Neural cell (in vitro differentiated cells): ENCODE data around the gene RAET1G. TPM values are rescaled to one million over a fixed set of nuclear protein-coding genes. Genes with fewer than 3 reads are reported as not detected.

Experiments used
- H2AFZ ChIP-seq: fragments of 200-600, 300-800 bp; sonication (generic), shearing (Covaris generic); 2 replicates; pipeline ENCODE4 v1.6.0; 2014; ENCODE audit warnings: low read depth, mild to moderate bottlenecking, antibody characterized with exemption, low read length, moderate library complexity
- H3F3A ChIP-seq: fragments of 200-600 bp; shearing (Covaris generic); 2 replicates; pipeline ENCODE4 v1.6.1; 2016; ENCODE audit warnings: mild to moderate bottlenecking, moderate library complexity, mixed read lengths, antibody characterized with exemption, low read length; ENCODE audit not compliant: insufficient read depth, poor library complexity, severe bottlenecking
- H3K27ac ChIP-seq: fragments of 200-600, 300-800 bp; sonication (generic), shearing (Covaris generic); 2 replicates; pipeline ENCODE4 v1.5.1; 2014; ENCODE audit warnings: mild to moderate bottlenecking, low read length, moderate library complexity
- H3K27me3 ChIP-seq: fragments of 300-800, 200-600 bp; sonication (generic), shearing (Covaris generic); 2 replicates; pipeline ENCODE4 v1.6.0; 2014; ENCODE audit warnings: mild to moderate bottlenecking, low read depth, low read length, moderate library complexity; ENCODE audit not compliant: insufficient read depth
- H3K36me3 ChIP-seq: fragments of 300-800, 200-600 bp; sonication (generic), shearing (Covaris generic); 2 replicates; pipeline ENCODE4 v1.5.1; 2014; ENCODE audit warnings: mild to moderate bottlenecking, antibody characterized with exemption, low read length, moderate library complexity; ENCODE audit not compliant: insufficient read depth
- H3K4me2 ChIP-seq: fragments of 300-800, 200-600 bp; sonication (generic), shearing (Covaris generic); 2 replicates; pipeline ENCODE4 v1.6.0; 2014; ENCODE audit warnings: mild to moderate bottlenecking, low read length
- H3K4me3 ChIP-seq: fragments of 300-800, 200-600 bp; sonication (generic), shearing (Covaris generic); 2 replicates; pipeline ENCODE4 v1.5.1; 2014; ENCODE audit warnings: mild to moderate bottlenecking, low read length, moderate library complexity
- H3K79me2 ChIP-seq: fragments of 200-600 bp; shearing (Covaris generic); replicated peaks from 2 replicates; pipeline ENCODE4 v1.6.0; 2014; ENCODE audit warnings: mild to moderate bottlenecking, low read length, moderate library complexity; ENCODE audit not compliant: insufficient read depth
- H3K9ac ChIP-seq: fragments of 300-800, 200-600 bp; sonication (generic), shearing (Covaris generic); 2 replicates; pipeline ENCODE4 v1.6.1; 2016; ENCODE audit warnings: mild to moderate bottlenecking, low read length, mixed read lengths
- H3K9me2 ChIP-seq: fragments of 200-600 bp; shearing (Covaris generic); 2 replicates; pipeline ENCODE4 v1.6.1; 2016; ENCODE audit warnings: mild to moderate bottlenecking, low read length, mixed read lengths; ENCODE audit not compliant: insufficient read depth
- H3K9me3 ChIP-seq: fragments of 200-600, 300-800 bp; sonication (generic), shearing (Covaris generic); 2 replicates; pipeline ENCODE4 v1.6.1; 2016; ENCODE audit warnings: mild to moderate bottlenecking, mixed run types, low read length, moderate library complexity, mixed read lengths
- H4K20me1 ChIP-seq: fragments of 200-600 bp; shearing (Covaris generic); 2 replicates; pipeline ENCODE4 v1.6.1; 2016; ENCODE audit warnings: mild to moderate bottlenecking, mixed run types; ENCODE audit not compliant: insufficient read depth
- EP300 ChIP-seq: fragments of 450-650 bp; conservative IDR thresholded peaks from 2 replicates; pipeline ENCODE4 v1.6.1; 2014; ENCODE audit warnings: antibody characterized with exemption, mild to moderate bottlenecking, moderate library complexity; ENCODE audit not compliant: poor library complexity, severe bottlenecking
- EZH2 ChIP-seq: fragments of 200-600, 300-800 bp; shearing (Covaris generic), sonication (generic); IDR thresholded peaks from 2 replicates; pipeline ENCODE4 v1.6.1; 2014; ENCODE audit warnings: antibody characterized with exemption, low read length, borderline replicate concordance, mild to moderate bottlenecking; ENCODE audit not compliant: insufficient read depth, poor library complexity, severe bottlenecking
- MXI1 ChIP-seq: fragments of 450-650 bp; conservative IDR thresholded peaks from 2 replicates; pipeline ENCODE4 v1.6.1; 2014; ENCODE audit warnings: antibody characterized with exemption, mild to moderate bottlenecking; ENCODE audit not compliant: poor library complexity, severe bottlenecking
- POLR2AphosphoS5 ChIP-seq: IDR thresholded peaks from 2 replicates; pipeline ENCODE4 v1.6.1; 2012
- RAD21 ChIP-seq: fragments of 450-650 bp; conservative IDR thresholded peaks from 2 replicates; pipeline ENCODE4 v1.6.1; 2014; ENCODE audit warnings: antibody characterized with exemption, mild to moderate bottlenecking, moderate library complexity
- REST ChIP-seq: IDR thresholded peaks from 2 replicates; pipeline ENCODE4 v1.6.1; 2012; ENCODE audit warnings: borderline replicate concordance
- SMC3 ChIP-seq: fragments of 450-650 bp; conservative IDR thresholded peaks from 2 replicates; pipeline ENCODE4 v1.6.1; 2014; ENCODE audit warnings: antibody characterized with exemption, mild to moderate bottlenecking, moderate library complexity; ENCODE audit not compliant: poor library complexity
- TAF1 ChIP-seq: IDR thresholded peaks from 2 replicates; pipeline ENCODE4 v1.6.1; 2012; ENCODE audit warnings: low read depth
- polyA plus RNA-seq: library from polyadenylated mRNA; depleted of rRNA; stranded (reverse); fragments of >200 nt; gene quantifications from 2 replicates; pipeline ENCODE4 v1.2.3, GENCODE V29; 2014
- TF ChIP-seq, protein P1 (sequence below): fragments of 450-650 bp; IDR thresholded peaks from 2 replicates; pipeline ENCODE4 v1.5.1; 2014; ENCODE audit warnings: antibody characterized with exemption, mild to moderate bottlenecking, moderate library complexity; ENCODE audit not compliant: poor library complexity, severe bottlenecking

Gene RAET1G
- polyA plus RNA-seq, 1 donor from 2014 or later: not detected

GRCh38 chr6:149903938-149904611, 18.8 kb downstream of the RAET1G start:
- Histone ChIP-seq H3K36me3 (no peaks in the 10 kb centered on the region), H3K79me2 (no peaks in the 10 kb centered on the region), H3K27me3 (no peaks in the 10 kb centered on the region), H3K9ac (no peak overlapping the region), H3K4me3 (no peak overlapping the region), H3K4me2 (no peak overlapping the region), H3K27ac (no peak overlapping the region), H3K9me3 (no peaks in the 10 kb centered on the region), H4K20me1 (no peaks in the 10 kb centered on the region), H3K9me2 (no peaks in the 10 kb centered on the region), H2AFZ (no peak overlapping the region), H3F3A (no peaks in the 10 kb centered on the region)
- TF ChIP-seq, protein P1, sequence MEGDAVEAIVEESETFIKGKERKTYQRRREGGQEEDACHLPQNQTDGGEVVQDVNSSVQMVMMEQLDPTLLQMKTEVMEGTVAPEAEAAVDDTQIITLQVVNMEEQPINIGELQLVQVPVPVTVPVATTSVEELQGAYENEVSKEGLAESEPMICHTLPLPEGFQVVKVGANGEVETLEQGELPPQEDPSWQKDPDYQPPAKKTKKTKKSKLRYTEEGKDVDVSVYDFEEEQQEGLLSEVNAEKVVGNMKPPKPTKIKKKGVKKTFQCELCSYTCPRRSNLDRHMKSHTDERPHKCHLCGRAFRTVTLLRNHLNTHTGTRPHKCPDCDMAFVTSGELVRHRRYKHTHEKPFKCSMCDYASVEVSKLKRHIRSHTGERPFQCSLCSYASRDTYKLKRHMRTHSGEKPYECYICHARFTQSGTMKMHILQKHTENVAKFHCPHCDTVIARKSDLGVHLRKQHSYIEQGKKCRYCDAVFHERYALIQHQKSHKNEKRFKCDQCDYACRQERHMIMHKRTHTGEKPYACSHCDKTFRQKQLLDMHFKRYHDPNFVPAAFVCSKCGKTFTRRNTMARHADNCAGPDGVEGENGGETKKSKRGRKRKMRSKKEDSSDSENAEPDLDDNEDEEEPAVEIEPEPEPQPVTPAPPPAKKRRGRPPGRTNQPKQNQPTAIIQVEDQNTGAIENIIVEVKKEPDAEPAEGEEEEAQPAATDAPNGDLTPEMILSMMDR: no peak
- TF ChIP-seq REST (no peak), MXI1 (no peak), SMC3 (no peak), EZH2 (no peak), POLR2AphosphoS5 (no peak), TAF1 (no peak), RAD21 (no peak), EP300 (no peak)

- no peaks in the 10 kb centered on the region for H3K79me2 ChIP-seq
- no peak overlapping the region for H2AFZ ChIP-seq
- no peaks in the 10 kb centered on the region for H3K9me3 ChIP-seq
- H3K9me2 ChIP-seq: no peaks in the 10 kb centered on the region
- H3K36me3 ChIP-seq: no peaks in the 10 kb centered on the region
- H3K27me3 ChIP-seq: no peaks in the 10 kb centered on the region
- no peak overlapping the region for H3K4me2 ChIP-seq
- no peak overlapping the region for H3K9ac ChIP-seq
- H3K4me3 ChIP-seq: no peak overlapping the region
- no peaks in the 10 kb centered on the region for H3F3A ChIP-seq
- no peak overlapping the region for H3K27ac ChIP-seq
- no peaks in the 10 kb centered on the region for H4K20me1 ChIP-seq
- TF ChIP-seq SMC3 (no peak), EZH2 (no peak)
These were observed 21.3 kb downstream of the RAET1G start for GRCh38 chr6:149901444-149902140.
